ENCODE data around the gene MANF.

GRCh38 chr3:51380601-51381332, 4.3 kb upstream of the MANF start:
- TF ChIP-seq POLR2A (IDR thresholded peaks at IDR 0.05), result no peak
- no peak for TF ChIP-seq CTCF (IDR thresholded peaks at IDR 0.05)

All from body of pancreas (tissue), 4 donors.